GM18870 (cell line): ENCODE results near the gene SUN2.

Experiments
- ATAC-seq: cut with Tn5 transposase; IDR thresholded peaks from one replicate; pipeline ENCODE4 v1.9.1; 2021; ENCODE audit warnings: moderate library complexity; ENCODE audit not compliant: unreplicated experiment

The SUN2 gene

DNA sequence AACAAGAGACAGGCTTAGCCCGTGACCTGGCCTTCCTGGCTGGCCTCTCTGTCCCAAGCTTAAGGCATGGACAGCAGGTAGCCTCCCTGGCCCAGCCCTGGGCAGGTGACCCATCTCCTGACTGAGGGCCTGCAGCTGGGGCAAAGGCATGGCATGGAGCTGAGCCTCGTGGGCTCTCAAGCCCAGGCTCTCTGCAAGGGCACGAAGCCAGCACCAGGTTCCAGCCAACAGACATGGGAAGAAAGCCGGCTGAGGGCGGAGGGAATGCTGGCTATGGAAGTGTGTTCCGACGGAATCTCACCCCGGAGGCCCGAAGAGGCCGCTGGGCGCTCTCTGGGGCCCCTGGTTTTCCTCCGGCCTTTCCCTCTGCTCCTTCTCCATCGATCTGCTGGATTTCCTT is 25.2 kb upstream of the SUN2 start:
- no peak for ATAC-seq

GRCh38 chr22:38777087-38777671 is 21.4 kb upstream of the SUN2 start:
- no peak for ATAC-seq

DNA sequence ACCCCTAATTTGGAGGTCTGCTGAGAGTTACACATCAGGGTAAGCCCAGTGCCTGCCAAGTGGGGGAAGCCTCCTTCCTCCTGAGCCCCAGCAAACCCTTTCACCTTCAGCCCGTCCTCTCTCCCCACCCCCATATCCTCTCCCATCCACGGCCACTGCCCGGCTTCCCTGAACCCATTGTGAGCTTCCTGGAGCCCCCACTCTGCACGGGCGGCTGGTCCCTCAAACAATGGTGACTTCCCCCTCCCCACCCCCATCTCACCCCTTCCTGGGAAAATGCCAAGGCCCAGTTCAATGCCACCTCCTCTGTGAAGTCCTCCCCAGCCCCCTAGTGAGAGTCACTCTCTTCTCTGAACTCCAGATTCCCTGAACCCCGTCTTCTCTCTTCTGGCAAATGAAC is 20.3 kb upstream of the SUN2 start:
- ATAC-seq = no peak

DNA sequence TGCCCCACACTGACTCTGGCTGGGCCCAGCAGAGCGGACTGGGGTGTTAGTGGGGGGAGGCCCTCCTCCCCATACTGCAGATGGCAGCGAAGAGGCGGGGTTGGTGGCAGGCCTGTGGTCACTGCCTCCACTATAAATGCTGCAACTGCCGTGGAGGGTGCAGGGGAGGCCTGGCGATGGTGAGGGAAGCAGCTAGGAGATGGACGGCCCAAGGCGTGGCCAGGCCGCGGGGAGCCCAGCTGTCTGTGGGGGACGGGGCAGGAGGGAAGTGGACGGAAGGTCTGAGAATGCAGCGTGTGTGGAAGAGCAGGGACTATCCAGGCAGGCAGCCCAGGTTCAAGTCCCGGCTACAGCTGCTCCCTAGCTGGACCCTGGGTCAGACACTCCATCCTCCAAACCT is 19.9 kb upstream of the SUN2 start:
- no peak for ATAC-seq

DNA sequence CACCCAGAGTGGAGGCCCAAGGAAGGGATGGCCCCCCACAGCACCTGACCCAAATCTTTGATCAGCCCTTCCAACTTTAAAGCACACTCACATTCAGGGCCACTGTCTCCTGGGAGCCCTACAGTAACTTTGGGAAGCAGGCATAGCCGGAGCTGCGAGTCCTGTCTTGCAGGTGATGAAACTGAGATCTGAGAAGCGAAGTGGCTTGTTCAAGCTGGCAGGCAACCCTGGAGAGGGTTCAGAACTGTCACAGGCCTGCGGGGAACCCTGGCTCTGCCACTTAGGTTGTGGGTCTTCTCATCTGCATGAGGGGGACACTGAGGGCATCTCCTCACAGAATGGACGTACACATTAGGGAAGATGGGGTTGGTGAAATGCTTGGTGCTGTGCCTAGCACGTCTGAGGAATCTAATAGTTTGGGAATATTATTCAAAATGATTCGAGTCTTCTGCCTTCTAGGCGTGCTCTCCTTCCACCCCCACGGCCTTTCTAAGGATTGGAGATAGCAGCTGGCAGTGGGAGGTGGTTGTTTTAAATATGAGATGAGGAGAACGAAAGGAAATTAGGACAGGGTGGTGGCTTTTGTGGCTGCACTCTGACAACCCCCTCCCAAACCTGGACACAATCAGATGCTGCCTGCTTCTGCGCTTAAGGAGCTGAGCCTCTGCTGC is 18.8 kb upstream of the SUN2 start:
- no peak for ATAC-seq

- ATAC-seq = no peak
These were observed 17.7 kb upstream of the SUN2 start for GRCh38 chr22:38773363-38773946.

- ATAC-seq = no peak
These were observed 16.8 kb upstream of the SUN2 start for GRCh38 chr22:38772623-38772873.

GRCh38 chr22:38770257-38770949 is 14.6 kb upstream of the SUN2 start:
- ATAC-seq = no peak

- ATAC-seq = no peak
These were observed 12.2 kb upstream of the SUN2 start for GRCh38 chr22:38768036-38768435.

DNA sequence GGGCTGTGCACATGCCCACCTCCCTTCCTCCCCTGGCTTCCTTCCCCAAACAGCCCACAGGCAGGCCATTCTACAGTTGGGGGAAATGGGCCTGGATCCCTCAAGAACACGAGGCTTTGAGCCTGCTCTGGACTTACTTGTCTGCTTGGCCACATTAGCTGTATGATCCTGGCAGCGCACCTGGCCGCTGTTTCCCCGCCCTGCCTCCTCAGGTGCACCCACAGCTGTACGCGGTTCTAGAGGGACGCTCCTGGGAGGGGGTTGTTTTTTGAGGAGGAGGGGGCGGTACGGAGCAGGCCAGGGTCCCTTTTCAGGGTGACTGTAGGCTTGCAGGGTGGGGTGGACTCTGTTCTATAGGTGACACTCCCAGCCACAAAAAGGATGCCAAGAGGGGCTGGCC is 11.5 kb upstream of the SUN2 start:
- no peak for ATAC-seq

GRCh38 chr22:38766076-38766777 is 10.4 kb upstream of the SUN2 start:
- ATAC-seq = no peak

- no peak for ATAC-seq
These were observed 6.8 kb upstream of the SUN2 start for GRCh38 chr22:38762551-38762983.

- ATAC-seq = no peak
These were observed 5.7 kb upstream of the SUN2 start for GRCh38 chr22:38761202-38762162.

GRCh38 chr22:38760477-38761201 is 4.8 kb upstream of the SUN2 start:
- no peak for ATAC-seq

DNA sequence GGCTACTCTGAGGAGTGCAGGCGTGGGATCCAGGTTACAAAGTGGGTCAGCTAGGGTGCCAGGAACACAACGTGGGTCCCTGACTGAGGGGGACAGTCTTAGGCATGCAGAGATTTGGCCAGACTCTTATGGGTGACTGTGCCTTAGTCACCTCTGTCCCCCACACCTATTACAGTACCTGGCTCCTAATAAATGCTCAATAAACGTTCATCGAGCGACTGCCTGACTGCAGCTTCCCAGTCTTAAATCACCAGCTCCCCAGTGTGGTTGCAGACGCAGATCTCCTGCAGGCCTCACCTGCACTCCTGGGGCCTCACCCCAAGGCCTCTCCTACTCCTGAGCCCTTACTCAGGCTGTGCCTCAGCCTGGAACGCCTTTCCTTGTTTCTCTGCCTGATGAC is 3.2 kb upstream of the SUN2 start:
- no peak for ATAC-seq

GRCh38 chr22:38758276-38758945 is 2.6 kb upstream of the SUN2 start:
- ATAC-seq = no peak

DNA sequence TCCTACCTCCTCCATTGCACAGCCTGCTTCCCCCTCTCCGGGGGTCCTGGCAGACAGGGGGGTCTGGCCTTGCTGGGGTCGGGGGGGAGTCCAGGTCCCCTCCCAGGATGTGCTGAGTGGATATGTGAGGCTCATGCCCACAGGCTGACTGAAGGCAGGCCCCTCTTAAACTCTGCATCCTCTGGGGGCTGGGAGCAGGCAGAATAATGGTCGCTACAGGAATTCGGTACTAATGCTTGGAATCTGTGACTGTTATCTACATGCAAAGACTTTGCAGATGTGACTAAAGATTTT is 1.6 kb upstream of the SUN2 start:
- ATAC-seq = no peak

DNA sequence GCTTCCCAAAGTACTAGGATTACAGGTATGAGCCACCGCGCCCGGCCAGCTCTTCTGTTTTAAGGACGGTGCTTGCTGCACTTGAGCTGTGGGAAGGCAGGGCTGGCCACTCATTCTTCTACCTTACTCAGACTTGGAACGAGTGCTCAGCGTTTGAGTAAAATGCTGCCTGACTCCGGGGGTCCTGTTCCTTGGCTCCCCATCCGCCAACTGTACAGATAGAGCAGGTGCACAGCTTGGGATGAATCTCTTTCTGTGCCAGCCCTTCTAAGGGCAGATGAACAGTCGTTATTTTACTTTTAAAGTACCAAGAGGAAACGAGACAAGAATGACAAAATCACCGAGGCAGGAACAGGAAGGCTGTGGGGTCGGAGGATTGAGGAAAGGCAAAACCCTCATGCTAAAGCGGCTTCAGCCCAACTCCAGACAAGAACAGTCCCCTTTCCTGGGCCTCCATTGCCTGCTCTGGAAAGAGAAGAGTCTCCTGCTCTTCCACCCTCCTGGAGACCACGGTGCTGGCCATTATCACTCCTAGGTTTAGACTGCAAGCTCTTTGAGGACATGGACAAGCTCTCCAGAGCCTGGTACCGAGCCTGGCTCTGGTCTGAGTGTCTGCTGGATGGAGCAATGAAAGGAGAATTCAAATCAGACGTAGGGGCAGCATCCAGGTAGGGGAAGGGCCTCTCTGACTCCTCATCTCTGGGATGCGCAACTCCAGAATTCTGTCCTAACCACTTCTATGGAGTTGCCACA is 1.1 kb upstream of the SUN2 start:
- ATAC-seq = no peak
